Measurements from ENCODE around the gene METAP2. TPM values are rescaled to one million over a fixed set of nuclear protein-coding genes. Genes with fewer than 3 reads are reported as not detected.
"Not testable (repeated sequence)": the region's sequence is repeated elsewhere in the genome, so short reads cannot be mapped to it uniquely, and the experiment has no call there.

The METAP2 gene
- total RNA-seq, 1 donor from 2014 or later = 86.5 TPM

DNA sequence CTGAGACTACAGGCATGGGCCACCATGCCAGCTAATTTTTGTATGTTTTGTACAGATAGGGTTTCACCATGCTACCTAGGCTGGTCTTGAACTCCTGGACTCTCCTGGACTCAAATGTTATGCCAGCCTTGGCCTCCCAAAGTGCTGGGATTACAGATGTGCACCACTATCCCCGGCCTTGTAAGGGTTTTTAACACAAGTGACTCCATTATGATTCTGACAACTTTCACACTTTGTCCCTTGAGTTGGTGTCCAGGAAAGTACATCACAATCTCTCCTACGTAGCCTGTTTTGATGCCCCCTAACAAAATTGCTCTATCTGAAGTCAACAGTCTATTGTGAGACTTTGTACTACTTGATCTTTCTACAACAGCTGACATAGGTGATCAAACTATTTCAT, 11.4 kb upstream of the METAP2 start:
- DNase-seq (ENCODE audit: low read depth, low spot score) = no peak

DNA sequence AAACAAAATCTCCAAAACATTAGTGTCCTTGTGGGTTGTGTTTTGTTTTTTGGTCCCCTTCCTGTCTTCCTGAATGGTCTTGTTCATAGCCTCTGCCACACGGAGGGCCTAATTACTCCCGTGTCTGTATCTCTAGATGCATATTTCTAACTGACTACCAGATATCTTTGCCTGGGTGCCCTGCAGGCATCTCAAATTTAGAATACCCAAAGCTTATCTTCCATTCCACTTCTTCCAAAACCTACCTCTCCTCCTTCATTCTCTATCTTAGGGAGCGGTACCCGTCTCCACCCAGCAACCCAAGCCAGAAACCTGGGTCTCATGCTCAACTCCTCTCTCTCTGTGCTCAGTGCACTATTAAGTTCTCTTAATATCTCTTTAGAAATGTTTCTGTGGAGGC, 10.9 kb upstream of the METAP2 start:
- DNase-seq (ENCODE audit: low read depth, low spot score) = no peak

GRCh38 chr12:95463776-95464175, 10.2 kb upstream of the METAP2 start:
- not testable (repeated sequence) for DNase-seq (ENCODE audit: low read depth, low spot score)

- no peak for DNase-seq (ENCODE audit: low read depth, low spot score)
Observed at GRCh38 chr12:95465275-95465674, 8.7 kb upstream of the METAP2 start.

DNA sequence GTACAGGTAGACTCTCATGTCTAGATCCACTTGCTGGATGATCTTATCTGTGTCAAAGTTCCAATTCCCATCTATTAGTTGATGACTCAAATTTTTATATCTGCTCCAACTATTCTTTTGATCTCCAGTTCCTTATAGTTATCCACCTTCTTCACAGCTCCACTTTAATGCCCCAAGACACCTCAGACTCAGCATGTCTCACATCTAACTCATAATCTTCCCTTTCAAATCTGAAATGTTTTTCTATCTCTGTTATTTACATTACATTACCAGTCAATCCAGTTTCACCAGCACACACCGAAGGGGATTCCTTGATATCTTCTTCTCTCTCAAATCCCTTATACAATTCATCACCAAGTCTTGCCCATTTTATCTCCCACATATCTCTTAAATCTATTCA, 3.7 kb upstream of the METAP2 start:
- no peak for DNase-seq (ENCODE audit: low read depth, low spot score)

DNA sequence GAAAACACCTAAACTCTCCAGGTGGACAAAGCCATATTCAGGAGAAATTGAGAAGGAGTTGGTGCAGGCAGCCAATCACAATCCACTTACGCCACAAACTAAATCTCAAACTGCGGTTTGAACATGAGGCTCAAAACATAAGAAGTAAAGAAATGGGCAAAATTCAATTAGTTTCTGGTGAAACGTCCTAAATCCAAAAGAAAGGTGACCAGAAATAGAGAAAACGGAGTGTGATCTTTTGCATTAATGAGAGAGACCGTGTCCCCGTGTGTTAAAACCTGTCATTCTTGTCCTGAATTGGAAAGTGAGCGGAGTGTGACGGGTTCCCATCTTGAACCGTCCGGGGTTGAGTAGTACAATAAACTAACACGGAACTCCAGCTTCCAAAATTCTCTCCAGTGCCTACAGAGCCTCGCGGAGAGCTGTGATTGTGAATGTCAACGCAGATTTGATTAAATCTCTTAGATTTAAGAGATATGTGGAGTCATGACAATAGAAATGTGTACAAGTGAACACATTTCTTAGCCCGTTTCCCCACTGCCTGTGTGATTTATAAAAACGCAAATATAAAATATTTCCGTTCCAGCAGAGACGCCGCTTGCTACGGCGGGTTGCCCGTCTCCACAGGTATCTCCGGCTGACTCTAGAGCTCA, 595 bp upstream of the METAP2 start:
- DNase-seq (ENCODE audit: low read depth, low spot score) = no peak

DNA sequence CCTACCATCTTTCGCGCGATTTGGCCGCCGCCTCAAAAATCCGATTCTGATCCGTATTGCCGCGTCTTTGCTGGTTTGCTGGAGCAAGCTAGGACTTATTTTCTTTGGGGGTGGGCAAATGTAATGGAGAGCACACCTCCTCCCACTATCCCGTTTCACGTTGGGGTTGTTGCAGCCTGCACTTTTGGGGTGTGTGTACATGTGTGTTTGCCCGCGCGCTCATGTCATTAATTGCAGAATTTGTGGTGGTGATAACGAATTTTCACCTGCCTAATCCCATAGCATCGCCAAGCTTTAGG, 657 bp downstream of the METAP2 start:
- DNase-seq (ENCODE audit: low read depth, low spot score) = no peak

- DNase-seq (ENCODE audit: low read depth, low spot score) = no peak
Observed at GRCh38 chr12:95480230-95480629, 6.3 kb downstream of the METAP2 start.

DNA sequence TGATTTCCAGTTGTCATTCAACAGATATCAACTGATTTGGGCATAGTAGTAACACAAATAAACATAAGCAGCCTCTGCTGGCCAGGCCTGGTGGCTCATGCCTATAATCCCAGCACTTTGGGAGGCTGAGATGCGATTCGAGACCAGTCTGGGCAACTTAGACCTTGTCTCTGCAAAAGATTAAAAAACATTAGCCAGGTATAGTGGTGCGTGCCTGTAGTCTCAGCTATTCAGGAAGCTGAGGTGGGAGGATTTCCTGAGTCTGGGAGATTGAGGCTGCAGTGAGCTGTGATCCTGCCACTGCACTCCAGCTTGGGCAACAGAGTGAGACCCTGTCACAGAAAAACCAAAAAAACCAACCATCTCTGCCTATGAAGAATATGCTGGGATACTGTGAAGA, 7.1 kb downstream of the METAP2 start:
- no peak for DNase-seq (ENCODE audit: low read depth, low spot score)

DNA sequence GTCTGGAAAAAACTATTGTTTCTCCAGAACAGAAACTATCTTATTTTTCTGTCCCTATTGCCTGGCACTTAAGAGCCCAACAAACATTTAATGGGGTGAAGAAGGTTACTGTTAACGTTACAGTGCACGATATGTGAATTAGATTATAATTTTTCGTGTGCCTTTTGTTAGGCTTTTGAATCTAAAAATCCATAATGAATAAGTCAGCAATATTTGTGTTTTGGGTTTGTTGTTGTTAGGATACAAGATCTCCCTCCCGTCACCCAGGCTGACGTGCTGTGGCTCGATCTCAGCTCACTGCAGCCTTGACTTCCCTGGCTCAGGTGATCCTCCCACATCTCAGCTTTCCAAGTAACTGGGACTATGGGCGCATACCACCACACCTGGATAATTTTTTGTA, 7.9 kb downstream of the METAP2 start:
- DNase-seq (ENCODE audit: low read depth, low spot score) = no peak

DNA sequence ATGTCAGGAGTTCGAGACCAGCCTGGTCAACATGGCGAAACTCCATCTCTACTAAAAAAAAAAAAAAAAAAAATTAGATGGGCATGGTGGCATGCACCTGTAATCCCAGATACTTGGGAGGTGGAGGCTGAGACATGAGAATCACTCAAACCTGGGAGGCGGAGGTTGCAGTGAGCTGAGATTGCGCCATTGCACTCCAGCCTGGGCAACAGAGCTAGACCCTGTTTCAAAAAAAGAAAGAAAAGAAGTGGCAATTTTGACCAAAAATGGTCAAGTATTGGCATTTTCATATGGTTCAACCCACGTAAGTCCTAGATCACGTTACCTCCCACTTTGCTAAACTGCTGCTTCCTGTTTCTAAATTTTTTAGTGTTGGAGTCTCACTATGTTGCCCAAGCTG, 8.6 kb downstream of the METAP2 start:
- DNase-seq (ENCODE audit: low read depth, low spot score) = not testable (repeated sequence)

DNA sequence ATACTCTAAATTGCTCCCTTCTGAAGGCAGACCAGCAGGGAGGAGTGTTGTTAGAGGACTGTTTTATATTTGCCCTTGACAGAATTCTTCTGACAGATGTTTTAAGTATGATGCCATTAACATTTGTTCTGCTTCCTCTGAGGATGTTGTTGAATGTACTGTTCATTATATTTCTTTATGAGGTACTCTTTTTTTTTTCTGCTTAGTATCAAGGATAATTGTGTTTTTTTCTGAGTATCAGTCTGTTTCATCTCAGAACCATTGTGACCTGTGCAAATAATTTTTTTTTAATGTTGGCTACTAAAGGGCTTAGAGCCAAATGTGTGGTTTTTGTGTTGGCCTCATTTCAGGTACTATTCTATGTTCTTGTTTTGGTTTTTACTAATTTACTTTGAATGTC, 10.6 kb downstream of the METAP2 start:
- no peak for DNase-seq (ENCODE audit: low read depth, low spot score)

DNA sequence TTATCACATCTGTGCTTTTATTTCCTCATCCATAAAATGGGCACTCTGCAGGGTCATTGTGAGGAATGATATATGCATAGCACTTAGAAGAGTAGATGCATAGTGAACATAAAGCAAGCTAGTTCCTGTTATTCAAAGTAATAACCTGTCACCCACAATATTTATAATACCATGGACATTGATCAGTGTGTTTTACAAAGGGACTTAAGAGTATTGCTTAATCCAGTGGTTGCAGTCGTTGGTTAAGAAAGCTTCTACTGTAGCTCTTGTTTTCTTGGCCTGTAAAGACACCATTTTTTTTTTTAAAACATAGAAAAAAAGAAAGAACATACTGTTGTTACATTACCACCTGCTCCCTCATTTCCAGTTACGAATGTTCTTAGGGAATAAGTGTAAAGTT, 13.1 kb downstream of the METAP2 start:
- DNase-seq (ENCODE audit: low read depth, low spot score) = no peak

- DNase-seq (ENCODE audit: low read depth, low spot score) = no peak
Observed at GRCh38 chr12:95492462-95492861, 18.5 kb downstream of the METAP2 start.

DNA sequence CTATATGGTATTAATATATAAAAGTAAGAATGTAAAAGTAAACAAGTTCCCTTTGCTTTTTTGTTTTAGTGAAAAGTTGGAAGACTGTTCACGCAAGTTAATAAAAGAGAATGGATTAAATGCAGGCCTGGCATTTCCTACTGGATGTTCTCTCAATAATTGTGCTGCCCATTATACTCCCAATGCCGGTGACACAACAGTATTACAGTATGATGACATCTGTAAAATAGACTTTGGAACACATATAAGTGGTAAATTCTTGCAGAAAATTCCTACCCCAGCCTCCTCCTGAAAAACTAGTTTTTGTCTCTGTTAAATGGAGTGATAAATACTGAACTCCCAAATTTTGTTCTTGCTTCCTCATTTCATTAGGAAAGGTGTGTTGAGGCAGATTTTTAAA, 20.9 kb downstream of the METAP2 start:
- DNase-seq (ENCODE audit: low read depth, low spot score) = no peak

GRCh38 chr12:95495433-95495832, 21.5 kb downstream of the METAP2 start:
- DNase-seq (ENCODE audit: low read depth, low spot score) = no peak

DNA sequence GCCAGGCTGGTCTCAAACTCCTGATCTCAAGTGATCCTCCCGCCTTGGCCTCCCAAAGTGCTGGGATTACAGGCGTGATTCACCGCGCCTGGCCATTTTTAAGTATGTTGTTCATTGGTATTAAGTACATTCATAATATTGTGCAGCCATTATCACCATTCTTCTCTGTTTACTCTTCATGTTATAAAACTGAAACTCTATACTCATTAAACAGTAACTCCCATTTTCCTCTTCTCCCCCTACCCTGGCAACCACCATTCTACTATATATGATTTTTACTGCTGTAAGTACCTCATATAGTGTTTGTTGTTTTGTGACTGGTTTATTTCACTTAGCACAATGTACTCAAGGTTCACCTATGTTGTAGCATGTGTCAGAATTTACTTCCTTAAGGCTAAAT, 23.1 kb downstream of the METAP2 start:
- no peak for DNase-seq (ENCODE audit: low read depth, low spot score)

GRCh38 chr12:95498968-95499367, 25.0 kb downstream of the METAP2 start:
- no peak for DNase-seq (ENCODE audit: low read depth, low spot score)

GRCh38 chr12:95499772-95500171, 25.8 kb downstream of the METAP2 start:
- no peak for DNase-seq (ENCODE audit: low read depth, low spot score)

DNA sequence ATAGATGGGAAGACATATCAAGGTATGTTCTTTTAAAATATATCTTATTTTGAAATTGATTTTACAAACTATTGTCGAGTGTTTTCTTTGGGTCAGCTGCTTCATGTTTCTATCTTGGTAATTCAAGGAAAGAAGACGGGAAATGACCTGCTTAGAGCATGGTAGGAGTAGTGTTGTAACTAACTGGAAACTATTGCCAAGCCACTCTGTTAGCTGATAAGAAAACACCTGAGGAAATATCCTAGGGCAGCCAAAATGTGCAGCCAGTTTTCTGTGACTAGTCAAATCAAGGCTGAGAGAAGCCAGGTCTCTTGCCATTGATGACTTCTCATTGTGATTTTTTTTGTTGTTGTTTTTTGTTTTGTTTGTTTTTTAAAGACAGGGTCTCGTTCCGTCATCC, 30.2 kb downstream of the METAP2 start:
- no peak for DNase-seq (ENCODE audit: low read depth, low spot score)

- no peak for DNase-seq (ENCODE audit: low read depth, low spot score)
Observed at GRCh38 chr12:95505039-95505438, 31.1 kb downstream of the METAP2 start.

DNA sequence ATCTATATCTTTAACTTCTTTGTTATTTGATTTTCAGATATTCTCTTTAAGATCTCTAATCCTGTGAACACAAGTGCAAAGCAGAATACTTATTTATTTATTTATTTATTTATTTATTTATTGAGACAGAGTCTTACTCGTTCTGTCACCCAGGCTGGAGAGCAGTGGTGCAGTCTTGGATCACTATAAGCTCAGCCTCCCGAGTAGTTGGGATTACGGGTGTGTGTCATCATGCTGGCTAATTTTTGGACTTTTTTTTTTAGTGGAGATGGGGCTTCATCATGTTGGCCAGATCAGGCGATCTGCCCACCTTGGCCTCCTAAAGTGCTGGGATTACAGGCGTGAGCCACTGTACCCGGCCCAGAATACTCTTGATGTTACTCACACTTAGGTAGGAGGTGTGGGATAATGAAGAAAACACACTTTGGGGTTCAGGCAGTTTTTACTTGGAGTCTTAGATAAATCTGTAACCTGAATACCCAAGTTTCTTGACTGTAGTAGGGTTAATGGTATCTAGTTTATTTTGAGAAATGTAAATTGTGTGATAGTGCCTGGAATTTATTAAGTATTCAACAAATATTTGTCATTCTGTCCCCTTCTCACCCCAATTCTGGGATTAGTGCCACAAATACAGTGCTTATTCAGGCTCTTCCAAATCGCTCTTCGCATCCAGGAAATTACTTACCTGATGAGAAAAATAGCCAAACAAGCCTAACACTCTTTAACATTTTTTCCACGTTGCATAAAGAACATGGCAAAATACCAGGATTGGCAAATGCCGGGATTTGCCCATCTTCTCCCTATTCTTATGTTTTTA, 33.0 kb downstream of the METAP2 start:
- no peak for DNase-seq (ENCODE audit: low read depth, low spot score)

- DNase-seq (ENCODE audit: low read depth, low spot score) = no peak
Observed at GRCh38 chr12:95509300-95509699, 35.3 kb downstream of the METAP2 start.

Measured in pulmonary artery endothelial cell (primary cell).